WTC11 (cell line): Measurements from ENCODE around the gene FOXN3. TPM values are rescaled to one million over a fixed set of nuclear protein-coding genes. Genes with fewer than 3 reads are reported as not detected.

Experiments
- ATAC-seq: fragments of 200-7000 bp; cut with Tn5 transposase; 2 replicates; pipeline ENCODE4 v1.10.0; 2021; ENCODE audit warnings: mild to moderate bottlenecking, moderate library complexity
- CTCF ChIA-PET: fragments of 300-600 bp; sonication (Branson Sonifier 250); formaldehyde crosslinking; loops from one replicate; lab custom pipeline; 2021; ENCODE audit warnings: antibody characterized with exemption; lab: Charles Lee
- POLR2A ChIA-PET: fragments of 350-600 bp; sonication (Branson Sonifier 250); formaldehyde crosslinking; loops from one replicate; lab custom pipeline; 2021; ENCODE audit warnings: antibody characterized with exemption; lab: Charles Lee
- DNase-seq: peaks from one replicate; pipeline ENCODE4 v3.0.0; 2021; ENCODE audit warnings: low spot score
- H3K27ac Mint-ChIP-seq: 2 replicates; pipeline ENCODE4 v1.8.0; 2021; ENCODE audit warnings: mixed read lengths
- H3K27me3 Mint-ChIP-seq: 2 replicates; pipeline ENCODE4 v1.8.0; 2021; ENCODE audit warnings: low read depth, mild to moderate bottlenecking, moderate library complexity, mixed read lengths
- H3K36me3 Mint-ChIP-seq: 2 replicates; pipeline ENCODE4 v1.8.0; 2021; ENCODE audit warnings: mixed read lengths
- H3K4me1 Mint-ChIP-seq: 2 replicates; pipeline ENCODE4 v1.8.0; 2022; ENCODE audit warnings: mixed read lengths
- H3K4me3 Mint-ChIP-seq: 2 replicates; pipeline ENCODE4 v1.8.0; 2021; ENCODE audit warnings: mild to moderate bottlenecking, moderate library complexity, mixed read lengths
- H3K9me3 Mint-ChIP-seq: 2 replicates; pipeline ENCODE4 v1.8.0; 2021; ENCODE audit warnings: mixed read lengths
- ATF1 ChIP-seq: sonication (generic); formaldehyde crosslinking; IDR thresholded peaks from 2 replicates; pipeline ENCODE4 v1.8.1; 2023; ENCODE audit warnings: mild to moderate bottlenecking, moderate library complexity, missing genetic modification reagents
- CREB1 ChIP-seq: sonication (generic); formaldehyde crosslinking; IDR thresholded peaks from 2 replicates; pipeline ENCODE4 v1.8.0; 2023; ENCODE audit warnings: mild to moderate bottlenecking, missing genetic modification reagents
- CREM ChIP-seq: sonication (generic); formaldehyde crosslinking; IDR thresholded peaks from 2 replicates; pipeline ENCODE4 v1.8.1; 2022; ENCODE audit warnings: mild to moderate bottlenecking, missing genetic modification reagents, moderate library complexity
- ELF4 ChIP-seq: sonication (generic); formaldehyde crosslinking; IDR thresholded peaks from 2 replicates; pipeline ENCODE4 v1.8.1; 2022; ENCODE audit warnings: low read depth, mild to moderate bottlenecking, moderate library complexity, missing genetic modification reagents
- EMX1 ChIP-seq: fragments of 250-450 bp; sonication (Bioruptor Pico); IDR thresholded peaks from 2 replicates; pipeline ENCODE4 v1.8.0; 2021; ENCODE audit warnings: mild to moderate bottlenecking
- JAZF1 ChIP-seq: fragments of 250-450 bp; sonication (Bioruptor Pico); IDR thresholded peaks from 2 replicates; pipeline ENCODE4 v1.9.0; 2021; ENCODE audit warnings: moderate library complexity, mild to moderate bottlenecking, inconsistent platforms
- JUN ChIP-seq: sonication (generic); formaldehyde crosslinking; IDR thresholded peaks from 2 replicates; pipeline ENCODE4 v1.8.0; 2023; ENCODE audit warnings: mild to moderate bottlenecking, missing genetic modification reagents
- KAT7 ChIP-seq: sonication (generic); formaldehyde crosslinking; IDR thresholded peaks from 2 replicates; pipeline ENCODE4 v1.8.1; 2023; ENCODE audit warnings: missing genetic modification reagents, mild to moderate bottlenecking, borderline replicate concordance
- NFE2L1 ChIP-seq: sonication (generic); formaldehyde crosslinking; IDR thresholded peaks from 2 replicates; pipeline ENCODE4 v1.8.1; 2023; ENCODE audit warnings: missing genetic modification reagents
- NR2C2 ChIP-seq: sonication (generic); formaldehyde crosslinking; IDR thresholded peaks from 2 replicates; pipeline ENCODE4 v1.8.0; 2022; ENCODE audit warnings: mild to moderate bottlenecking, missing genetic modification reagents
- SMAD4 ChIP-seq: sonication (generic); formaldehyde crosslinking; IDR thresholded peaks from 2 replicates; pipeline ENCODE4 v1.8.0; 2022; ENCODE audit warnings: mild to moderate bottlenecking, missing genetic modification reagents
- TCF7 ChIP-seq: sonication (generic); formaldehyde crosslinking; IDR thresholded peaks from 2 replicates; pipeline ENCODE4 v1.8.0; 2022; ENCODE audit warnings: mild to moderate bottlenecking, low read depth, missing genetic modification reagents, moderate library complexity
- TEAD1 ChIP-seq: sonication (generic); formaldehyde crosslinking; IDR thresholded peaks from 2 replicates; pipeline ENCODE4 v1.8.0; 2022; ENCODE audit warnings: mild to moderate bottlenecking, missing genetic modification reagents
- TEAD4 ChIP-seq: sonication (generic); formaldehyde crosslinking; IDR thresholded peaks from 2 replicates; pipeline ENCODE4 v1.8.0; 2022; ENCODE audit warnings: mild to moderate bottlenecking, missing genetic modification reagents
- ZNF121 ChIP-seq: sonication (generic); formaldehyde crosslinking; IDR thresholded peaks from 2 replicates; pipeline ENCODE4 v1.8.0; 2023; ENCODE audit warnings: missing genetic modification reagents
- ZNF263 ChIP-seq: sonication (generic); formaldehyde crosslinking; IDR thresholded peaks from 2 replicates; pipeline ENCODE4 v1.8.1; 2022; ENCODE audit warnings: low read depth, mild to moderate bottlenecking, moderate library complexity, missing genetic modification reagents
- total RNA-seq: library from RNA; stranded (reverse); gene quantifications from 3 replicates; pipeline ENCODE4 v1.2.3, GENCODE V29; 2021
- TF ChIP-seq, protein P1 (sequence below): fragments of 250-450 bp; sonication (Bioruptor Pico); conservative IDR thresholded peaks from 2 replicates; pipeline ENCODE4 v1.9.0; 2021; ENCODE audit warnings: mild to moderate bottlenecking
- TF ChIP-seq, protein P2 (sequence below): sonication (generic); formaldehyde crosslinking; IDR thresholded peaks from 2 replicates; pipeline ENCODE4 v1.8.1; 2023; ENCODE audit warnings: mild to moderate bottlenecking, missing genetic modification reagents, moderate library complexity
- TF ChIP-seq, protein P3 (sequence below): sonication (generic); formaldehyde crosslinking; conservative IDR thresholded peaks from 2 replicates; pipeline ENCODE4 v1.8.1; 2022; ENCODE audit warnings: mild to moderate bottlenecking, missing genetic modification reagents
- TF ChIP-seq, protein P4 (sequence below): sonication (generic); formaldehyde crosslinking; IDR thresholded peaks from 2 replicates; pipeline ENCODE4 v1.8.0; 2023; ENCODE audit warnings: missing genetic modification reagents
- TF ChIP-seq, protein P5 (sequence below): fragments of 200-600 bp; IDR thresholded peaks from 2 replicates; pipeline ENCODE4 v1.8.0; 2022; ENCODE audit warnings: antibody characterized with exemption
- TF ChIP-seq, protein P6 (sequence below): sonication (generic); formaldehyde crosslinking; IDR thresholded peaks from 2 replicates; pipeline ENCODE4 v1.8.1; 2022; ENCODE audit warnings: missing genetic modification reagents, borderline replicate concordance
- TF ChIP-seq, protein P7 (sequence below): fragments of 250-450 bp; sonication (Bioruptor Pico); IDR thresholded peaks from 2 replicates; pipeline ENCODE4 v1.9.0; 2021; ENCODE audit warnings: mild to moderate bottlenecking, borderline replicate concordance

The FOXN3 gene
- total RNA-seq, 1 experiment from 2014 or later, result 170 TPM

DNA sequence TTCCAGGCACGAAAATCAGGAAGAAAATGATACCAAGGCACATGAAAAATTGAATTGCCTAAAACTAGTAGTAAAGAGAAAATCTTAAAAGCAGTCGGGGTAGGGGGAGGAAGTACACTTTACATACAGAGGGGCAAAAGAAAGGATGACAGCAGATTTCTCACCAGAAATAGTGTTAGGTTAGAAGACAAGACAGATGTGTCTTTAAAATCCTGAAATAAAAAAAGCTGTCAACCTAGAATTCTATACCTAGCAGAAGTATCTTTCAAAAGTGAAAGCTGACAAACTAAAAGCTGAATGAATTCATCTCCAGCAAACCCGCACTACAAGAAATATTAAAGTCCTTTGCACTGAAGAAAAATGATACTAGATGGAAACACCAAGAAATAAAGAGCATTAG, 280.4 kb downstream of the FOXN3 start (continued):
- TF ChIP-seq, protein P1, sequence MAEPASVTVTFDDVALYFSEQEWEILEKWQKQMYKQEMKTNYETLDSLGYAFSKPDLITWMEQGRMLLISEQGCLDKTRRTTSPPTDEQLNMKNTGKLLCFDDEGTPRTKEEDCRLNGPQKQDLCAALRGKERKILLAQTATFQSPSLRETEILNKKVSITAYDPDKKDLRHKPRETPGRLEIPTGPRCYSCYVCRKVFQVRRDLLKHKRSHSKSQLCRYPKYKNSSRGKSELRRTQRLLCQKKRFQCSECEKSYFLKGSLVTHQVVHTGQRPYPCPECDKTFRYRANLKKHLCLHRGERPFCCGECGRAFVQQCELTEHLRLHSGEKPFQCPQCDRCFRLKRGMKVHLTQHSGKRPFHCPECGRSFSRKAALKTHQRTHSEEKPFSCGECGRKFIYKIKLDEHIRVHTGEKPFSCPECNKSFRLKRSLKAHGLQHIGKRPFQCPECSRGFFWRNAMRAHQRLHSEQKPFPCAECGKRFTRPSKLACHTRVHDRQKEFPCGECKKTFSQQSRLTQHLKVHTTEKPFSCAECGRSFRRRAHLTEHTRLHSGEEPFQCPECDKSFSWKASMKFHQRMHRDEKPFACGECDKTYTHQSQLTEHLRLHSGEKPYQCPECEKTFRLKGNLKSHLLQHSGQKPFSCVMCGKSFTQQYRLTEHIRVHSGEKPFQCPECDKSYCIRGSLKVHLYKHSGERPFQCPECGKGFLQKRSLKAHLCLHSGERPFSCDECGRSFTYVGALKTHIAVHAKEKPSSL (CRISPR knock-in tag), result no peak
- TF ChIP-seq JUN (CRISPR knock-in tag), result no peak
- TF ChIP-seq ATF1, result no peak
- TF ChIP-seq, protein P2, sequence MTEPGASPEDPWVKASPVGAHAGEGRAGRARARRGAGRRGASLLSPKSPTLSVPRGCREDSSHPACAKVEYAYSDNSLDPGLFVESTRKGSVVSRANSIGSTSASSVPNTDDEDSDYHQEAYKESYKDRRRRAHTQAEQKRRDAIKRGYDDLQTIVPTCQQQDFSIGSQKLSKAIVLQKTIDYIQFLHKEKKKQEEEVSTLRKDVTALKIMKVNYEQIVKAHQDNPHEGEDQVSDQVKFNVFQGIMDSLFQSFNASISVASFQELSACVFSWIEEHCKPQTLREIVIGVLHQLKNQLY, result no peak

DNA sequence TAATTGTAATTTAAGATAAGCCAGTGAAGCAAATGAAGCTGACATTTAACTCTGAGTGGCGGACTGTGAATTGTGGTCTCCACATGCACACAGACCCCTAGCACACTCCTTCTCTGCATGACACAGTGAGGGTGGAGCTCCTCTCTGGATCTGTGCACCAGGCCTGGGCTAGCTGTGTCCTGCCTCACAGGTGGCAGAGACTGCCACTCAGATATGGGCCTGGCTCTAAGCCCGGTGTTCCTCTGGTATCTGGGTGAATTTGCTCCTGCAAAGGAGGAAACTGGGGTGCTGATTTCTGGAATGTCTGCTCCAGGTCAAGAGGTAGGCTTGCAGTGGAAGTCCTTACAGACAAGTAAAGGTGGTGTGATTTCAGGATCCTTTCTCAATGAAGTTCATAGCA, 282.4 kb downstream of the FOXN3 start:
- peaks cover 15% of the 10 kb centered on the region for H3K4me1 Mint-ChIP-seq
- no peak overlapping the region for H3K27ac Mint-ChIP-seq
- TF ChIP-seq NR2C2 (CRISPR knock-in tag) (no peak), CREB1 (CRISPR knock-in tag) (no peak), SMAD4 (CRISPR knock-in tag) (no peak), ZNF263 (CRISPR knock-in tag) (no peak), TEAD4 (CRISPR knock-in tag) (no peak), CREM (CRISPR knock-in tag) (no peak)
- TF ChIP-seq, protein P3, sequence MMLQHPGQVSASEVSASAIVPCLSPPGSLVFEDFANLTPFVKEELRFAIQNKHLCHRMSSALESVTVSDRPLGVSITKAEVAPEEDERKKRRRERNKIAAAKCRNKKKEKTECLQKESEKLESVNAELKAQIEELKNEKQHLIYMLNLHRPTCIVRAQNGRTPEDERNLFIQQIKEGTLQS, result no peak
- TF ChIP-seq, protein P4, sequence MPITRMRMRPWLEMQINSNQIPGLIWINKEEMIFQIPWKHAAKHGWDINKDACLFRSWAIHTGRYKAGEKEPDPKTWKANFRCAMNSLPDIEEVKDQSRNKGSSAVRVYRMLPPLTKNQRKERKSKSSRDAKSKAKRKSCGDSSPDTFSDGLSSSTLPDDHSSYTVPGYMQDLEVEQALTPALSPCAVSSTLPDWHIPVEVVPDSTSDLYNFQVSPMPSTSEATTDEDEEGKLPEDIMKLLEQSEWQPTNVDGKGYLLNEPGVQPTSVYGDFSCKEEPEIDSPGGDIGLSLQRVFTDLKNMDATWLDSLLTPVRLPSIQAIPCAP (CRISPR knock-in tag), result no peak
- TF ChIP-seq, protein P5, sequence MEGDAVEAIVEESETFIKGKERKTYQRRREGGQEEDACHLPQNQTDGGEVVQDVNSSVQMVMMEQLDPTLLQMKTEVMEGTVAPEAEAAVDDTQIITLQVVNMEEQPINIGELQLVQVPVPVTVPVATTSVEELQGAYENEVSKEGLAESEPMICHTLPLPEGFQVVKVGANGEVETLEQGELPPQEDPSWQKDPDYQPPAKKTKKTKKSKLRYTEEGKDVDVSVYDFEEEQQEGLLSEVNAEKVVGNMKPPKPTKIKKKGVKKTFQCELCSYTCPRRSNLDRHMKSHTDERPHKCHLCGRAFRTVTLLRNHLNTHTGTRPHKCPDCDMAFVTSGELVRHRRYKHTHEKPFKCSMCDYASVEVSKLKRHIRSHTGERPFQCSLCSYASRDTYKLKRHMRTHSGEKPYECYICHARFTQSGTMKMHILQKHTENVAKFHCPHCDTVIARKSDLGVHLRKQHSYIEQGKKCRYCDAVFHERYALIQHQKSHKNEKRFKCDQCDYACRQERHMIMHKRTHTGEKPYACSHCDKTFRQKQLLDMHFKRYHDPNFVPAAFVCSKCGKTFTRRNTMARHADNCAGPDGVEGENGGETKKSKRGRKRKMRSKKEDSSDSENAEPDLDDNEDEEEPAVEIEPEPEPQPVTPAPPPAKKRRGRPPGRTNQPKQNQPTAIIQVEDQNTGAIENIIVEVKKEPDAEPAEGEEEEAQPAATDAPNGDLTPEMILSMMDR, result no peak
- TF ChIP-seq, protein P6, sequence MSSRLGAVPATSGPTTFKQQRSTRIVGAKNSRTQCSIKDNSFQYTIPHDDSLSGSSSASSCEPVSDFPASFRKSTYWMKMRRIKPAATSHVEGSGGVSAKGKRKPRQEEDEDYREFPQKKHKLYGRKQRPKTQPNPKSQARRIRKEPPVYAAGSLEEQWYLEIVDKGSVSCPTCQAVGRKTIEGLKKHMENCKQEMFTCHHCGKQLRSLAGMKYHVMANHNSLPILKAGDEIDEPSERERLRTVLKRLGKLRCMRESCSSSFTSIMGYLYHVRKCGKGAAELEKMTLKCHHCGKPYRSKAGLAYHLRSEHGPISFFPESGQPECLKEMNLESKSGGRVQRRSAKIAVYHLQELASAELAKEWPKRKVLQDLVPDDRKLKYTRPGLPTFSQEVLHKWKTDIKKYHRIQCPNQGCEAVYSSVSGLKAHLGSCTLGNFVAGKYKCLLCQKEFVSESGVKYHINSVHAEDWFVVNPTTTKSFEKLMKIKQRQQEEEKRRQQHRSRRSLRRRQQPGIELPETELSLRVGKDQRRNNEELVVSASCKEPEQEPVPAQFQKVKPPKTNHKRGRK (CRISPR knock-in tag), result no peak
- ChIA-PET POLR2A (no interaction called here), CTCF (no interaction called here)
- peak; percentile 38; the same call in 1 of the 2 replicates for ATAC-seq
- H3K9me3 Mint-ChIP-seq, result peaks cover 13% of the 10 kb centered on the region
- H3K27me3 Mint-ChIP-seq, result peaks cover 13% of the 10 kb centered on the region
- no peak overlapping the region for H3K4me3 Mint-ChIP-seq
- no peak for DNase-seq
- no peaks in the 10 kb centered on the region for H3K36me3 Mint-ChIP-seq

DNA sequence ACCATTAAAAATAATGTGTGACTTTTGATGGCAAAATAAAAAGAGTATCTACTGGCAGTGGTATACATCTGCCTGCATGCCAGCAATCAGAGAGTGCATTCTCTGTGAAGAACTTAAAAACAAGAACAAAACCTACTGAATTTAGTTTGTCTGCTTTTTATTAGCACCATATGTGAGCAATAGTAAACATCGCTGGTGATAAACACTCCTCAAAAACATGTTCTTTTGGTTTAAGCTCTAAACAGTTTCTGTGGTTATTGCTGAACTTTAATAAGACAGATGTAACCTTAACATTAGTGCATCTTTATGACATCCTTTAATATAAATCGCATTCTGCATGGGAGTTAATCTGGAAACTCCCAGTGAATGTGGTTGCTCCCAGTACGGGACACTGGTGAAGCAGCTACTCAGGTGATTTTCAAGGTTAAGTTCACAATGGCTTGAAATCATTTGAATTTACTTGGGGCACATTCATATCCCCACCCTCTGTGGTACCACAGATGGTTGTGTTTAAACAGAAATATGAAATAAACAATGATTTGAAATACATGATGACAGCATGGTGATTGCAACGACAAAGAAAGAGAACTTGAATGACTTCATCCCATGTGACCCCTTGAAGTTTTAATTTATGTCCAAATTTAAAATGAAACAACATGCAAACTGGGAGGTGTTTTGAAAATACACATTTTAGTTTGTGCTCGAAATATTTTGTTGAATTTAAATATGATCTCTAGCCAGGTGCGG, 285.9 kb downstream of the FOXN3 start:
- Mint-ChIP-seq H3K9me3 (peaks cover 5% of the 10 kb centered on the region), H3K4me1 (0 out of 2 replicates have a peak, but pooled peaks cover 2% of the 10 kb centered on the region), H3K27ac (no peak overlapping the region), H3K27me3 (peaks cover 13% of the 10 kb centered on the region), H3K36me3 (no peaks in the 10 kb centered on the region), H3K4me3 (no peak overlapping the region)
- DNase-seq (no peak), ATAC-seq (no peak)
- CTCF ChIA-PET, result no interaction called here
- POLR2A ChIA-PET, result no interaction called here
- TF ChIP-seq JAZF1 (CRISPR knock-in tag), result no peak
- no peak for TF ChIP-seq KAT7 (CRISPR knock-in tag)
- no peak for TF ChIP-seq ELF4 (CRISPR knock-in tag)
- no peak for TF ChIP-seq EMX1 (CRISPR knock-in tag)
- TF ChIP-seq ZNF121 (CRISPR knock-in tag), result no peak
- no peak for TF ChIP-seq TEAD1
- no peak for TF ChIP-seq TCF7 (CRISPR knock-in tag)
- no peak for TF ChIP-seq NFE2L1 (CRISPR knock-in tag)
- TF ChIP-seq, protein P7, sequence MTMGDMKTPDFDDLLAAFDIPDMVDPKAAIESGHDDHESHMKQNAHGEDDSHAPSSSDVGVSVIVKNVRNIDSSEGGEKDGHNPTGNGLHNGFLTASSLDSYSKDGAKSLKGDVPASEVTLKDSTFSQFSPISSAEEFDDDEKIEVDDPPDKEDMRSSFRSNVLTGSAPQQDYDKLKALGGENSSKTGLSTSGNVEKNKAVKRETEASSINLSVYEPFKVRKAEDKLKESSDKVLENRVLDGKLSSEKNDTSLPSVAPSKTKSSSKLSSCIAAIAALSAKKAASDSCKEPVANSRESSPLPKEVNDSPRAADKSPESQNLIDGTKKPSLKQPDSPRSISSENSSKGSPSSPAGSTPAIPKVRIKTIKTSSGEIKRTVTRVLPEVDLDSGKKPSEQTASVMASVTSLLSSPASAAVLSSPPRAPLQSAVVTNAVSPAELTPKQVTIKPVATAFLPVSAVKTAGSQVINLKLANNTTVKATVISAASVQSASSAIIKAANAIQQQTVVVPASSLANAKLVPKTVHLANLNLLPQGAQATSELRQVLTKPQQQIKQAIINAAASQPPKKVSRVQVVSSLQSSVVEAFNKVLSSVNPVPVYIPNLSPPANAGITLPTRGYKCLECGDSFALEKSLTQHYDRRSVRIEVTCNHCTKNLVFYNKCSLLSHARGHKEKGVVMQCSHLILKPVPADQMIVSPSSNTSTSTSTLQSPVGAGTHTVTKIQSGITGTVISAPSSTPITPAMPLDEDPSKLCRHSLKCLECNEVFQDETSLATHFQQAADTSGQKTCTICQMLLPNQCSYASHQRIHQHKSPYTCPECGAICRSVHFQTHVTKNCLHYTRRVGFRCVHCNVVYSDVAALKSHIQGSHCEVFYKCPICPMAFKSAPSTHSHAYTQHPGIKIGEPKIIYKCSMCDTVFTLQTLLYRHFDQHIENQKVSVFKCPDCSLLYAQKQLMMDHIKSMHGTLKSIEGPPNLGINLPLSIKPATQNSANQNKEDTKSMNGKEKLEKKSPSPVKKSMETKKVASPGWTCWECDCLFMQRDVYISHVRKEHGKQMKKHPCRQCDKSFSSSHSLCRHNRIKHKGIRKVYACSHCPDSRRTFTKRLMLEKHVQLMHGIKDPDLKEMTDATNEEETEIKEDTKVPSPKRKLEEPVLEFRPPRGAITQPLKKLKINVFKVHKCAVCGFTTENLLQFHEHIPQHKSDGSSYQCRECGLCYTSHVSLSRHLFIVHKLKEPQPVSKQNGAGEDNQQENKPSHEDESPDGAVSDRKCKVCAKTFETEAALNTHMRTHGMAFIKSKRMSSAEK (CRISPR knock-in tag), result no peak
